ENCODE results near the gene SAPCD2.

The SAPCD2 gene

DNA sequence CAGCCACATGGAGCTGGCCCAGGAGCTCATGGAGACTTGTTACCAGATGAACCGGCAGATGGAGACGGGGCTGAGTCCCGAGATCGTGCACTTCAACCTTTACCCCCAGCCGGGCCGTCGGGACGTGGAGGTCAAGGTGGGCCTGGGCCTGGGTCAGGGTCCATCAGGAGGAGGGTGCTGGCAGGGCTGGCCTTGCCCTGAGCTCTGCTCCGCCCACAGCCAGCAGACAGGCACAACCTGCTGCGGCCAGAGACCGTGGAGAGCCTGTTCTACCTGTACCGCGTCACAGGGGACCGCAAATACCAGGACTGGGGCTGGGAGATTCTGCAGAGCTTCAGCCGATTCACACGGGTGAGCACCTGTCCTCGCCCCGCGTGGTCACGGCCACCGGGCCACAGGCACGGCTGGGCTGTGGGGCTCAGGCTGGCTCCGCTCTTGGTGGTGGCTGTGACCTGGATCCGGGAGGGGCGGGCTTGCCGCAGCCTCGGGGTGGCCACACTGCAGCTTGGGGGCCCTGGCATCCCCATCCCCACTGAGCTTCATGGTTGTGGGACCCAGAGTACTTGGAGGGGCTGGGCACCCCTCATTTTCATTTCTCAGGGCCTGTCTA lies 37.1 kb upstream of the SAPCD2 start:
- no peak for DNase-seq (ENCODE audit: low spot score)

DNA sequence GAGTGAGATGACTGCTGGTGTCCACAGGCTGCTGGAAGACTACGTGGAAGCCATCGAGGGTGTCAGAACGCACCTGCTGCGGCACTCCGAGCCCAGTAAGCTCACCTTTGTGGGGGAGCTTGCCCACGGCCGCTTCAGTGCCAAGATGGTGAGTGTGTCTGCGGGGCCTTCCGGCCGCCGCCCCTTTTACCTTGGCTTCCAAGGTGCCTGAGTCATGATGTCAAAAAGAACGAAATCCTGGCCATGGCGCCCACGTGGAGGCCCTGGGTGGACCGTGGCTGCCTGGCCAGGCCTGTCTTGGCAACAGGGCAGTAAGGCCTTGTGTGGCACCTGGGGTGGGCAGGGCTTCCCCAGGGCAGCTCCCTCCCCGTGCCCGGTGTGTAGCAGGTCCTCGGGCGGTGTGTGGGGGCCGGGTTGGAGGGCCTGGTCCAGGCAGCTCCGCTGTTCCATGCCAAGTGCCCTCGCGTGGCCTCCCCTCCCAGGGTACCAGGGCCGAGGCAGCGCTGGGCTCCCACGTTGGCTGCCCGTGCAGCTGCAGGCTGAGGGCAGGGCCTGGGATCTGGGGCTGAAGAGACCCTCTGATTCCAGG lies 36.4 kb upstream of the SAPCD2 start:
- DNase-seq (ENCODE audit: low spot score), result no peak

DNA sequence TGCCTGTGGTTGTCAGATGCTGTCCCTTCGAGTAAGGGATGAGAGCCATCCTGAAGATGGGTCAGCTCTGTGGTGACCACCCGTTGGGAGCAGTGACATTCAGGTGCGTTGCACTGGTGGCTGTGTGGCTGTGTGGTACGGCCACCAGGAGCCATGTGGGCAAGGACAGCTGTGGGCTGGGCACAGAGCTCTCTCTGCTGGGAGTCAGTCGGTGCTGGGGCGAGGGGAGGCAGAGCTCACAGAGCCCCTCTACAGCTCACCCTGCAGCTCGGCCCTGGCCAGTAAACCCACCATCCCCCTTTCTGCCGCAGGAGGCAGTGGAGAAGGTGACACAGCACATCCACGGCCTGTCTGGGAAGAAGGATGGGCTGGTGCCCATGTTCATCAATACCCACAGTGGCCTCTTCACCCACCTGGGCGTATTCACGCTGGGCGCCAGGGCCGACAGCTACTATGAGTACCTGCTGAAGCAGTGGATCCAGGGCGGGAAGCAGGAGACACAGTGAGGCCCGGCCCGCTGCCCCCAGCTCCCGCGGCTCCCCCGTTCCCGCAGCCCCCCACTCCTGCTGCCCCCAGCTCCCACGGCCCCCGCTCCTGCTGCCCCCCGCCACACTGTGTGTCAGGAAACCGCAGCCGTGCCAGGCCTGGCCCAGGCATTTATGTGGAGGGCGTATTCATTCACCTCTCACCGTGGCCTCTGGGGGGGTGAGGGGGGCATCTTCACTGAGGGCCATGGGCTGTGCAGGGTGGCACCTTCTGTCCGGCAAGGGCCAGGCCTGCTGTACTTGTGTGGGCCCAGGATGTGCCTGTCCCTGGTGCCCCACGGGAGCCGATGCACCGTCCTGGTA lies 35.7 kb upstream of the SAPCD2 start:
- no peak for DNase-seq (ENCODE audit: low spot score)

DNA sequence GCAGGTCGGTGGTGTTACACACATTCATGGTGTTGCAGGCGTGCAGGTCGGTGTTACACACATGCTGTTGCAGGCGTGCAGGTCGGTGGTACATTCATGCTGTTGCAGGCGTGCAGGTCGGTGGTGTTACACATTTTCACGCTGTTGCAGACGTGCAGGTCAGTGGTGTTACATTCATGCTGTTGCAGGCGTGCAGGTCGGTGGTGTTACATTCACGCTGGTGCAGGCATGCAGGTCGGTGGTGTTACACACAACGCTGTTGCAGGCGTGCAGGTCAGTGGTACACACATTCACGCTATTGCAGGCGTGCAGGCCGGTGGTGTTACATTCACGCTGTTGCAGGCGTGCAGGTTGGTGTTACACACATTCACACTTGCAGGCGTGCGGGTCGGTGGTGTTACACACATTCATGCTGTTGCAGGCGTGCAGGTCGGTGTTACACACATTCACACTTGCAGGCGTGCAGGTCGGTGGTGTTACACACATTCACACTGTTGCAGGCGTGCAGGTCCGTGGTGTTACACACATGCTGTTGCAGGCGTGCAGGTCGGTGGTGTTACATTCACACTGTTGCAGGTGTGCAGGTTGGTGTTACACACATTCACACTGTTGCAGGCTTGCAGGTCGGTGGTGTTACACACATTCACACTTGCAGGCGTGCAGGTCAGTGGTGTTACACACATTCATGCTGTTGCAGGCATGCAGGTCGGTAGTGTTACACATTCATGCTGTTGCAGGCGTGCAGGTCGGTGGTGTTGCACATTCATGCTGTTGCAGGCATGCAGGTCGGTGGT lies 33.0 kb upstream of the SAPCD2 start:
- no peak for DNase-seq (ENCODE audit: low spot score)

DNA sequence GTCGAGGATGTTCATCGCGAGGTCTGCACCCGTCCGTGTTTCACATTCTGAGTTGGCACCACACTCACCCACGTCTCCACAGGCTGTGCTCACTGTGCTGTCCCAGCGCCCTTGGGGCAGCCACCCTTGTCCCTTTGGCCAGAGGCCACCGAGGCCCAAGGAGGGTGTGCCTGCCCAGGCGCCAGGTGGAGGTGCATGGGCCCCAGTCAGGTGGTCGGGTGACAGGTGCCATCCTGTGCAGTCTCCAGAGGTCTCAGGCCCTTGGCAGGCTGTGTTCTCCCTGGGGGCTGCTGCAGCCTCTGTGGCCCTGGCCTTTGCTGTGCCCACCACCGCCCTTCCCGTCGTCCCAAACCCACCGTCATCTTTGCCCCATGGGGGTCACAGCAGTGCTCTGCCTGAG lies 28.9 kb upstream of the SAPCD2 start:
- DNase-seq (ENCODE audit: low spot score), result no peak

DNA sequence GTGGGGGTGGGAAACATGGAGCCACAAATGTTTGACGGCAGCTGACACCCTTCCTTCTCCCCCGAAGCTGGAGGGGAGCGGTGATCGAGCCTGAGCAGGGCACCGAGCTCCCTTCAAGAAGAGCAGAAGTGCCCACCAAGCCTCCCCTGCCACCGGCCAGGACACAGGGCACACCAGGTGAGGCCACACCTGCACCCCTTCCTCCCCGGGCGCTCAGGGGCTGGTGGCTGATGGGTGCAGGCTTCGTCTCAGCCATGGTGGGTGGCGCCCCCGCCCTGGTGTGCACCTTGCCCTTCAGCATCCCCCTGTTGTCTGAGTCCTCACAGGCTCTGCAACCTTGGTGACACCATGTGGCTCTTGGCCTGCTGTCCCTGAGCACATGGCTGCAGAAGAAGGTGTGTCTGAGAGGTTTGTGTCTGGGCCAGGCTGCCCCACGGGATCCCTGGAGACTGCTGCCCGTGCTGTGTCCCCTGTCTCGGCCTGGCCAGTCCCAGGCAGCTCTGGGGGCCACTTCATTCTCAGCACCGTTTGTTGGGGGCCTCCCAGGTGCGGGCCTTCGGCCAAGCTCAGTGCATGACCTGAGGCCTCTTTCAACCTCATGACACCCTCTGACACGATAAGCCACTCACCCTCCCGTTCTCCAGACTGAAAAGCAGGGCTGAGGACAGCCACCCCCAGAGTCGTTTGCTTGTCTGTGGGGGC lies 27.6 kb upstream of the SAPCD2 start:
- DNase-seq (ENCODE audit: low spot score), result no peak

DNA sequence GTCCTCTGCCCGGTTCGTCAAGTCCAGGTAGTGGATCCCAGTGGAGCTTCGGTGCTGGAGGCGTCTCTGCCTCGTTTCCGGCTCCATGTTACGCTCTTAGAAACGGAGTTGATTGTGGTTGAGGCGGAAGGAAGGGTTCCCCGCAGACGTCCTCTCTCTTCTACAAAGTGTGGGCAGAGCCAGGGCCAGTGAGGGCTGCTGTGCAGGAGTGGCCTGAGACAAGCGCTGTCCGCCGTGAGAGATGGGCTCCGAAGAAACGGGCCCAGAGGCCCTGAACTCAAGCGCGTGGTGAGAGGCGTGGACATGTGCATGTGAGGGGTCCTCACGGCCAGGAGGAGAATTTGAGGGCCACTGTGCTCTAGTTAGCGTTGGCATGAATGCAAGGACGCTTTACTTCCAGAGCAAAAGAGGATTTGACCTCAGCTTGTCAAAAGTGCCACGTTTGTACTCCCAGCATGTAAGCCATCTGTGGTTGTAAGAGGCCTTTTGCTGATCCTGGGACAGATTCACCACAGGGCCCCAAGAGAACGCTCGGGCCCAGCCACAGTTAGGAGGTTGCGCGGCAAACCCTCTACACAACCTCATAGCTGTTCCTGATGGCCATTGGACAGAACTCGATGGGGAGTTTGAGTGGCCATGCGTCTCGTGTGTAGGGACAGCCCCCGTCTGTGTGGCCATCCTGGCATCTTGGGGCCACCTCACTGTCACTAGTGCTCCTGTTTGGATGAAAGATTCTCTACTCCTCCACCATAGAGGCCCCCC lies 26.6 kb upstream of the SAPCD2 start:
- no peak for DNase-seq (ENCODE audit: low spot score)

DNA sequence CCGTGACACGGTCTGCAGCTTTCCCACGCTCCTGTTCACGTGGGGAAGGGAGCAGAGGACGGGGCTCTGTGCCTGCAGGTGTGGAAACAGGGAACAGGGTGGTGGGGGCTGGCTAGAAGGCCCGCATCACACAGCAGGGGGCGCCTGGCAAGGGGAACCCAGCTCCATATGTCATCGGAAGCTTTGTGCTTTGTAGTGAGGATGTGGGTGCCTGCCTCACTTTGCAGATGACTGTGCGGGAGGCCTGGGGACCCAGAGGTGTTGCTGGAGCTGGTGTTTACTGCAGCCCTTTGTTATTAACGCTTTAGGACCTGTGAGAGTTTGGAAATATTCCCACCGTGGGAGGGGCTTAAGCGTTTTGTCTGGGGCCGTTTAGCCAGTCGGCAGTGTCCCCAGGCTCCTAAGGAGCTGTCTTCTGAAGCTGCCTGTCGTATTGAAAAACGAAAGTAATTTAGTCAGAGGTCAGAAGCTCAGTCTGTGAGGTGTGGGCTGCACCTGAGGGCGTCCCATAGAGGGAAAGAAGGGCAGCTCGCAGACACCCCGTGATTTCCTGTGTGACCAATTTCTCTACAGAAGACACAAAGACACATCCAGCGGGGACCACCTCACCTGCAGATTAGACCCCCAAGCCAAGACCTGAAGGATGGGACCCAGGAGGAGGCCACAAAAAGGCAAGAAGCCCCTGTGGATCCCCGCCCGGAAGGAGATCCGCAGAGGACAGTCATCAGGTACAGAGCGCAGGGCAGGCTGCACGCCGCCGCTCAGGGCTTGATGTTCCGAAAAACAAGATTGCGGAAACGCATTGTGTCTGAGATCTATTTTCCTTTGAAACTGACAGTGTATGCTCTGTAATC lies 25.5 kb upstream of the SAPCD2 start:
- no peak for DNase-seq (ENCODE audit: low spot score)

DNA sequence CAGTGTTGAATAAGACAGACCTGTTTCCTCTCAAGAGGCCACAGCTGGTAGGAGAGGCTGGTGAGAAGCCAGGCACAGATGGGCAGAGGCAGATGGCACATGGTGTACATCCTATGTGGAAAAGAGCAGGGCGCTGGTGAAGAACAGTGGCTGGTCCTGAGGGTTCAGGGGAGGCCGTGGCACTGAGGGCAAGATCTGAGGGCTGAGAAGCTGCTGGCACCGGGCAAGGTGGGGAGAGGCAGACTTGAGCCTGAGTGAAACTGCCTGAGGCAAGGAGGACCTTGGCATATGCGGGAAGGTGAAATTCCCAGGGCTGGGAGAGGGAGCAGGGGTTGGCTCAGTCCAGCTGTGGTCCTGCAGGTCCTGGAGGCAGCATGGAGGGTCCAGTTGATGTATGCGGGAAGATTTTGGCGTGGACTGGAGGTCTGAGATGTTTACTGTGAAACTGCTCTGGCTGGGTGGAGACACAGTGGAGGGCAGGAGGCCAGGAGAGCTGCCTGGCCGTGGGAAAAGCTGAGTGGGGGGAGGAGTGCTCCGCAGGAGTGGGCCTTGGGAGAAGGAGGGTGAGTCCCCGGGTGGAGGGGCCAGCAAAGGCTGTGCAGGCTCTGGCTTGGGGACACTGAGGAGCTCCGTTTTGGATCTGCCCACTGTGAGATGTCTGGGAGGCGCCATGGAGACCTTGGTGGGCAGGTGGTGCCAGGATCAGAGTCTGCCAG lies 19.0 kb upstream of the SAPCD2 start:
- DNase-seq (ENCODE audit: low spot score), result no peak

DNA sequence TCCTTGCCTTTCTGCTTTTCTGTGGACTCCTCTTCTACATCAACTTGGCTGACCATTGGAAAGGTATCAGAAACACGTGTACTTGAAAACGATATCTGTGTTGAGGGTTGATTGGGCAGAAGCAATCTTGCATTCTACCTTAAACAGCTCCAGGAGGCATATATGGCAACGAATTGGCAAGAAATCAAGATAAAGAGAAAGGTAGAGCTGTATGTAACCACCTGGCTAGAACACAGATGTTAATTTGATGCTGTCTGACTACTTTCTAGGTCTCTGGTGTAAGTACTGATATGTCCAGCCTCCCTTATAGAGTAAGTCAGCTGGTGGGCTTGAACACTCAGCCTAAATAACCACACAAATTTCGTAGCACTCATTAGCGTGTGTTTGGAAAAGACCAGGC lies 17.8 kb upstream of the SAPCD2 start:
- no peak for DNase-seq (ENCODE audit: low spot score)

DNA sequence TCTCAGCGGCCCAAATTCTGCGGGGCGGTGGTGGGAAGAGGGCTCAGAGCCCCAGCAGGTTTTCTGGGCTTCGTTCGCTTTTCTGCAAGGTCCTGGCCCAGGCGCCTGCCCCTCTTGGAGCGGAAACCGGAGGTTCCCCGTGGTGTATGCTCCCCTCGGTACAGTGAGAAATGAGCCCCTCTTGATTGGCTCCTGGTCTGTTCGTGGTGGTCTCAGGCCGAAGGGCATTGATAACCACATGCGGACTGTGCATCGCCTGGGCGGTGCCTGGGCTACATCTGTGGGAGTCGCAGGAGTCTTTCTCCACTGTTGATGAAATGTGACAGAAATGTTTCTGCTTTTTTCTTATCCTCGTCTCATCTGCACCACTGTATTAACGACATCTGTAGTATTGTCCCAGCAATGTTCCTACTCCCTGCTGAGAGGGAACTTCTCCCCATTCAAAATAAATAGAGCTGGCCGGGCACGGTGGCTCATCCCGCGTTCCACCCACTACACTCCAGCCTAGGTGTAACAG lies 17.1 kb upstream of the SAPCD2 start:
- no peak for DNase-seq (ENCODE audit: low spot score)

DNA sequence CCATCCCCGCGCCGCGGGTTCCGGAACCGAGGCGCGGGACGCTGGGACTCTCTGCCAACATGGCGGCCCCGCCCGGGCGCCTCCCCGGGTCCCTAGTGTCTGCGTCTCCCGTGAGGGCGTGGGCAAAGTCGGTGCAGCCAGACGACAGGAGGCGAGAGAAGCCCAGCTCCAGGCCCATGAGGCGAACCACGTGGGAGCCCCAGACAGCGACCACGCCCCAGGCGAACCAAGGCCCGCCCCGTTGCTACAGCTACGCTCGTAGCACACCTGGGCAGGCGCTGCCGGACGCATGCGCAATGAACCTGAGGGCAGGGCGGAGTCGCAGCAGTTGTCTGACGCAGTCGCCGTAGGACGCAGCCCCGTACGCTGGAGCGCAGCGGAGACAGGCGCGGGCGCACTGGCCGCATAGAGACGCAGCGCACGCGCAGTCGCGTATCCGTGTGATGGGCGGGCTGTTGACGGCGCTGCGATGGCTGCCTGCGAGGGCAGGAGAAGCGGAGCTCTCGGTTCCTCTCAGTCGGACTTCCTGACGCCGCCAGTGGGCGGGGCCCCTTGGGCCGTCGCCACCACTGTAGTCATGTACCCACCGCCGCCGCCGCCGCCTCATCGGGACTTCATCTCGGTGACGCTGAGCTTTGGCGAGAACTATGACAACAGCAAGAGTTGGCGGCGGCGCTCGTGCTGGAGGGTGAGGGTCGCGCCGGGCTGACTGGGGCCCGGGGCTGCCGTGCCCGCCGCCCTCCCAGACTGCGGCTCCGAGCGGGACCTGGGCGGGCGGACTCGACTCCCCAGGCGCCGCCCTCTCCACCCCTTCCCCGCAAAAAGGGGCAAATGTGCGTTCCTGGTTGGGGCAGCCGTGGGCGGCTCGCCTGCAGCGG lies 16.4 kb upstream of the SAPCD2 start, which contains the start of gene MAN1B1:
Gene MAN1B1 (plus strand): TSS at position 455 of the 878 bp plus-strand sequence. CDS start 15 bp downstream, at position 470.
- peak; percentile 97 for DNase-seq (ENCODE audit: low spot score)

DNA sequence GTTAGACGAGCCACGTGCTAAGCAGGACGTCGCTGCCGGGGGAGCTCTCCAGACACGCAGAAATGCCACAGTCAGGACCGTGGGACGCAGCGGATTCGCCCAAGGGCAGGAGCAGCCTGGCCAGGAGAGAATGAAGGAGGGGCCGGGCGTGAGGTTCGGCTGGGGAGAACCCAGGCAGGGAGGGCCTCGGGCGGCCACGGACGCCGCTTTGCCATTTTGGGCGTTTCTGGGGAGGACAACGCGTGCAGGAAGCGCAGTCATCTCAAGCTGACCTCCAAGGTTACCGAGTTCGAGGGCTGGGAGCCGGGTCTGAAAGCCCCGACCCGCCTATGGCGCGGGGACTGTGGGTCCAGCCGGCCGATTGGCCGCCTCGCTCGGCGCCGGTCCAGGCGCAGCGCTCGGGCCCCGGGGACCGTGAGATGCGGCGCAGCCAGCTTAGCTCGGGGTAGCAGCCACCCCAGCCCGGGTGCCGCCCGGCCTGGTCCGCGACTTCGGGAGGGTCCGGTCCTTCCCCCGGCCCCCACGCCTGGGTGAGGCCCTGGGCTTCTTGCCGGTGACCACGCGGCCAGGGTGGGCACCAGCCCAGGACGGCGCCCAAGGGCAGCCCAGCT lies 15.7 kb upstream of the SAPCD2 start:
- DNase-seq (ENCODE audit: low spot score), result no peak

DNA sequence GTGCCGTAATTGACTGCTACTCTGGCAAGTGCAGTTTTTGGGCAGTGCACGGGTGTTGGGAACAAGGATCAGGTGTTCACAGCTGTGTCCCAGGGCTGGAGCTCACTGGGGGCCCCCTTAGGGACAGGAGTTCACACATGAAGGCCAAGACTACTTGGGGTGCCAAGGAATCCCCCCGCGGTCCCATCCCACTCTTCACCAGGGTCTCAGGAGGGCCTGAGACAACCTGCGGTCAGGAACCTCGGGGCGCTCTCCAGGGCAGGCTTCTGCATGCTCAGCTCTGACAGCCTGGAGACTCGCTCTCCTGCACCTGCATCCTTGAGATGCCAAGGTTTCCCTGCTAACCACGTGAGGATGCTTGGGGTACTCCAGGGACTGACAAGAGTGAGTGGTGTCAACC lies 14.2 kb upstream of the SAPCD2 start:
- no peak for DNase-seq (ENCODE audit: low spot score)

DNA sequence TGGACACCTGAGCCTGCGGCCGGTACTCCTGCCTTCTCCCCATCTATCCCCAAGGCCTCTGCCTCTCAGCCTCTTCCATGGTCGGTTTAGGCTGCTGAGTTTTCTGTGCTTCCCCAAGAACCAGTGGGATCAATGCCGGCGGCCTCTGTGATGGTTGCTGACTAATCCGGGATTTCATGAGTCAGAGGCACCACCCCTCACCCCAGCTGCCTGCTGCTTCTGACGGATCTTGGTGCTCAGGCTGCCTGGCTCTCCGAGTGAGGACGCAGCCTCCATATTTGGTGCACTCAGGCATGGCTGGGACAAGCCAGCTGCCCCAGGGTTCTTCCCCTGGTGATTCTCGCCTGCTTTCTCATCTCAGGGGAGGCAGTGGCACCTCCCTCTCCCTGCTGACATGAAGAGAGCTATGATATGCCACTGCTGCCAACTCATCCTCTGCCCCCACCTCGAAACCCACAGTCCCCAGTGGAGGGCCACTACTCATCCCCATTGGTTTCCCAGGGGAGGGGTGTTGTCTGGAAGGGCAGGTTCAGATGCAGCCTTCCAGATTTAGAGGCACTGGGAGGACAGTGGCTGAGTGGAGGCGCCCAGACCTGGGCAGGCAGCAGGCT lies 13.1 kb upstream of the SAPCD2 start:
- no peak for DNase-seq (ENCODE audit: low spot score)

DNA sequence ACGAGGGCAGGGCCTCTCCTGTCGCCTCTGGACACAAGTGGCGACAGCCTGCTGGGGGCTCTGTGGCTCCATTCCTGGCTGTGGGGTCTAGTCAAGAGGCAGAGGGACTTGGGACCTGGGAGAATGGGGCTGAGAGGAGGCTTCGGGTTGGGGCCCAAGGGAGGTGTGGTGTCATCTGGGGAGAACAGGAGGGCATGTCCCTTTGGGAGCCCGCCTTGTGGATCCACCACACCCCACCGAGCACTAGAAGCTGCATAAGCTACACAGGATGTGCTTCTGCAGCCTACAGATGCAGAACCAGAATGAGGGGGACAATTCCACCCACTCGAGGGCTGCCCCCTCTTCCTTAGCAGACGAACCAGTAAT lies 12.6 kb upstream of the SAPCD2 start:
- no peak for DNase-seq (ENCODE audit: low spot score)

DNA sequence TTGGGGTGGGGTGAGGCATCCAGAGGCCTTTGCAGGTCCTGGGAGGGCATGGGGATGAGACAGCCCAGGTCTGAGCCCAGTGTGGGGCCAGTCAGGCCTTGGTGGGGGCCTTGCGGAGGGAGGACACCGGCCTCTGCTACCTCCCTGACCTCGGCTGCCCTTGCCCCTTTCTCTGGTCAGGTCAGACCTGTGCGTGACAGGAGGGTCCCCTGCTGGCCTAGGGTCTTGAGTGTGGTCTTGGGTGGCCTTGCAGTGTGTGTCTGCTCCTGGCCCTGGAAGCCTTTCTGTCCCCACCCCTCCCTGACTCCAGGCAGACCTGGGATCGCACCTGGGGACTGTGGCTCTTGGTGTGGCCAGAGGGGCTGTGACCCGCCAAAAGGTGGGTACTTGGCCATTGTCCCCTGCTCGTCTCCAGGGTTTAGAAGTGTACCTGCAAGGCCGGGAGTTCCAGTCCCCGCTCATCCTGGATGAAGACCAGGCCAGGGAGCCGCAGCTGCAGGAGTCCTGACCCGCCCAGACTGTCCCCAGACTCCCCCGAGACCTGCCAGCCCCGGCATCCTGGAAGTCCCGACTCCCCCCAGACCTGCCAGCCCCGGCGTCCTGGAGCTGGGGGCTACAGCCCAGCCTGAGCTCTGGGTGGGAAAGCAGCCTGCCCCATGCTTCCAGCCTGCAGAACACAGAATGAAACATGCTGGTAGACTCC lies 12.0 kb upstream of the SAPCD2 start:
- no peak for DNase-seq (ENCODE audit: low spot score)
